ENCODE results near the gene ARHGAP24.

Gene ARHGAP24

GRCh38 chr4:85474818-85475630 lies at the start of gene ARHGAP24:
Gene ARHGAP24 (plus strand): TSS chr4:85475150.
- peak; percentile 93 for DNase-seq

DNA sequence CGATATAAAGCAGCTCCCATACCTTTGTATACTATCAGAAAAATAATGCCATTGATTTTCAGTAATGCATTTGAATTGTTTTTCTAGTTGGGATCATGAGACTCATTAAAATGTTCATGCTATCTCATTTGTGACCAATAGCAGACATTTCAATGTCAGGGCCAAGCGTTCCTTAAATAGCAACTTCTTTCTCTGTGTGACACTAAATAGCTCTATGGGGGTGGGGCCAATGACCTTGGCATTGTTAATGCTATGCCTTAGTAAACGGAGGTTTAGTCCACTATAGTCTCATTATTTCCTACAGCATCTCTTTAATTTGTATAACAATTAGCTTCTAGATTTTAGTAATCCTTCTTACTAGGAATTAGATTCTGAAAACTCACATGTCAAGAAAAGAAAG lies 48.6 kb upstream of the ARHGAP24 start:
- DNase-seq = no peak

GRCh38 chr4:85427123-85427522 lies 47.8 kb upstream of the ARHGAP24 start:
- no peak for DNase-seq

DNA sequence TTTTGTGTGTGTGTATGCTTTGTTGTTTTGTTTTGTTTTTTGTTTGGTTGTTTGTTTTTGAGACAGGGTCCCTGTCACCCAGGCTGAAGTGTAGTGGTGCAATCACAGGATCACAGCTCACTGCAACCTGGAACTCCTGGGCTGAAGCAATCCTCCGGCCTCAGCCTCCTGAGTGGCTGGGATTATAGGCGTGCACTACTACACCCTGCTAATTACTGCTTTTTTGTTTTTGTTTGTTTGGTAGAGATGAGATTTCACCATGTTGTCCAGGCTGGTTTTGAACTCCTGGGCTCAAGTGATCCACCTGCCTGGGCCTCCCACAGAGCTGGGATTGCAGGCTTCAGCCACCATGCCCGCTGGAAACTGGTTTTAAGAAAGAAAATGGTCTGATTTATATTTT lies 44.7 kb upstream of the ARHGAP24 start:
- no peak for DNase-seq

GRCh38 chr4:85430697-85431096 lies 44.3 kb upstream of the ARHGAP24 start:
- no peak for DNase-seq

DNA sequence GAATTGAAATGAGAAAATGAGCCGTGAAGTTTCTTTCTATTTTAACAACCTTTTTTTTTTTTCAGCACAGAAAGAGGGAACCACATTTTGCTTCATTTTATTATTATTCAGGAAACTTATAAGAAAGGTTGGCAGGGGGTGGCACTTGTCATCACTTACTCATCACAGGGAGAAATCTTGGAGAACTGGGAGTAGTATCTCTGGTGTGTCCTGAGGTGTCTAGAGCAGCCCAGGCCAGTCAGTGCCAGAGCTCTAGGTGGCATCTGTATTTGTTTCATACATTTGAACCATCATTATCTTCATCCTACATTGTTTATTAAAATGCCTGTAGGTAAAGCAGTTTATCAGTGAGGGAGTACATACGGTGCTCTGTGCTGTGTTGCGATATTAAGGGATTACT lies 43.8 kb upstream of the ARHGAP24 start:
- no peak for DNase-seq

GRCh38 chr4:85431881-85432485 lies 43.0 kb upstream of the ARHGAP24 start:
- DNase-seq = no peak

DNA sequence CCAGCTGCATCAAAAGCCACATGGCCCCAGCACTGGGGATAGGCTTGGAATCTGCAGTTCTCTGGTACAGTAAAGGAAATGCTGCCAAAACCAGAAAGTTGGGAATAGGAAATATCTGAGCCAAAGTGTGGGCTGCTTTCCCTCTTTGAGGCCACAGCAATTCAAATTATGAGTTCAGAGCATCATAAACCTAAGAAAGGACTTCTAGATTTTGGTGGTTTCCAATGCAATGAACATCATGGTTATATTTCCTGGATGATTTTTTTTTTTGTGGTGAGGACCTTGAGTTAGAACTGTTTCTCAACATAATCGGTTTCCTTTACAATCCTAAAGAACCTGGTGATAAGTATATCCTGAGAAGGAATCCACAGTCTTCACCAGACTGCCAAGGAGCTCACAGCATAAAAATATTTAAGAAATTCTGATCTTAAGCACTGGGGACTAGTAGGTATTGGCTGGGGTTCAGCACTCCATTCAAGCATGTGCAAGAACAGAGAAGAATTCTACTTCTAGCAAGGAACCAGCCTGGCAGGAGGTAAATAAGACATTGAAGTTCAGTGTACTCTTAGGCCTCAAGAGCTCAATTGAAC lies 29.8 kb upstream of the ARHGAP24 start:
- DNase-seq = peak; percentile 9

DNA sequence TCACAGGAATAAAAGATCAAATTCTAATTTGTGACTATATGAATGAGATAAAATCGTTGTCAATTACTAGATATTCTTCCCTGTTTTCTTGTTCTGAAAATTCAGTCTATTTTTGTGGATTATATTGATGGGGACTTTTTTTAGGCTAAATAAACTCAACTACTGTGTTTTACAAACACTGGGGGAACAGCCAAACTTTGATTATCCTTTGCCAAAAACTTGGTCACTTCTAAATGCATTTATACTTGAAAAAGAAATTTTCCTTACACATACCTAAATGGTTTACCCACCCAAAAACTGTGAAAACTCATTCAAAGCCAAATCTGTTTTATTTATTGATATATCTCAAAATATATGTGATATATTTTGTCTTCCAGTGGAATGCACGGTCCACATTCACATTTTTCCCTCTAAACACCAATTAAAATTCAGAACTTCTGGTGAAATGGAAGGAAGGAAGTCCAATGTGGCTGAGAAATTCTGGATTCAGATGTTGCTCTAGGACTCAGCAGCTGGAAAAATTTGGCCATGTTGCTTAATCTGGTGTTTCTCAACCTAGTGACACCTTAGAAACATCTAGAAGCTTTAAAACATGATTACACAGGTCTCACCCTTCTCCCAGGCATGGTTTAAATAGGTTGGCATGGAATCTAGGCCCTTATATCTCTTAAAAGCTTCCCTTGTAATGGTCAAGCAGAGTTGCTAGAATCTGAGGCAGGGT lies 28.6 kb upstream of the ARHGAP24 start:
- DNase-seq = no peak

GRCh38 chr4:85448906-85449890 lies 25.8 kb upstream of the ARHGAP24 start:
- DNase-seq = no peak

- DNase-seq = no peak
These were observed 22.8 kb upstream of the ARHGAP24 start for GRCh38 chr4:85452058-85452731.

DNA sequence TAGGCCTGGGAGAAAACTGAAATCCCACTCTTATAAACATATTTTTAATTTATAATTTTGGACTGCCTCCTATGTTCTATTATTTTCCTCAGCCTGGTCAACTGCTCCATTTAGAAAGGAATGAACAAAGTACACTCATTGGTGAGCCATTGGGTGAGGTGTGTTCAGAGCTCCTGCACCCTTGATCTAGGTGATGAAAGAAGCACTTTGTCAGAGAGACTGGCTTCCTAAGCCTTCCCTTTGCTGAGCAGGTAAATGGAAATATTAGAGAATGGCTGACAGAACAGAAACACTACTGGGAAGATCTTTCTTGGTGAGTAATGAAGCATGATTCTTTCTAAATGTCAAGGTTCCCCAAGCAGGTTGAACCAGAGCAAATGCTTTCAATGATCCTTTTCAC lies 19.0 kb upstream of the ARHGAP24 start:
- no peak for DNase-seq

GRCh38 chr4:85457752-85458467 lies 17.0 kb upstream of the ARHGAP24 start:
- DNase-seq = no peak

- DNase-seq = no peak
These were observed 15.2 kb upstream of the ARHGAP24 start for GRCh38 chr4:85459736-85460135.

DNA sequence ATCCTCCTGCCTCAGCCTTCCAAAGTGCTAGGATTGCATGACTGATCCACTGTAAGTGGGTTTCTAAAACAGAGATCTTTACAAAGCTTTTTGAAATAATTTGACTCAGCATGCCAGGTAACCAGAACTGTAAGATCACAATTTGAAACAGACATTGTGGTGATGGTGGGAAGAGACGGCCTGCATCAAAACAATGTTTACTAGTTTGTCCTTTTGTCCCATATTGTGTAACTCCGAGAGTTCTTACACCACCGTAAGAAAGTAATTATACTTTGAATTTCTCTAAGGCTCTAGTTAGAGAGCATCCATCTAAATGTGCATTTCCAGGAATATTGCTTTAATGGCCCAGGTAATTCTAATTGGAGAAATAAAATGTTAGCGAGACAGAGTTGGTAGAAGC lies 594 bp upstream of the ARHGAP24 start:
- no peak for DNase-seq

GRCh38 chr4:85475631-85476233 lies 782 bp downstream of the ARHGAP24 start:
- peak; percentile 35 for DNase-seq

GRCh38 chr4:85476381-85476780 lies 1.4 kb downstream of the ARHGAP24 start:
- no peak for DNase-seq

- no peak for DNase-seq
These were observed 2.6 kb downstream of the ARHGAP24 start for GRCh38 chr4:85477534-85477933.

GRCh38 chr4:85478576-85478975 lies 3.6 kb downstream of the ARHGAP24 start:
- DNase-seq = no peak

DNA sequence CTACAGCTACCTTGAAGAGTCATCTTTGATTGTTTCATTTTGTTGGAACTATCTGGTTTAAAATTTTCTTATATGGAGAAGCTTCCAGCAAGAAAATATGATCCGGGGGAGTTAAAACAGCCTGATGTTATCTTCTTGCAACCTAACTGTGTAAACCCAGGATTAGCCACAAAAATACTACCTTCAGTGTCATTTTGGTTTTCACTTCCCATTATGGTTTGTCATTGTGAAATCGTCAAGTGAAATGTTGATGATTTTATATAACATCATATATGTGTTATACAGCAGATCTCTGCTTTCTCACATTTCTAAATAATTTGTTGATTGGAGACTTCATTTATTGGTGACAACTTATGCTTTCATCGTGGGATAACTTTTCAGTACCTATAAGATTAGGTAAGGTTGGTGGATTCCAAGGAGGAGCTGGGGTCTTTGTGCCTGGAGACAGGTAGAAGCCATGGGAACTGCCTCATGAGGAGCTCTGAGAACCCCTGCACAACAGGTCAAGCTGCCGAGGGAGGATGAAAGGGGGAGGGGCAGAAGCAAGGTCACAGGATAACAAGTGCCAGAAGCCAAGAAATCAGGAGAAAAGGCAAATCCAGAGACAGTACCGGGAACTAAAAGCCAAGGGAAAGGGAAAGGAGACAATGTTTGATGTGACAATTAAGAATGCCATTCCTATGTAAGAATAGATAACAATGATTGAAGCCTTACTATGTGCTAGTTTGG lies 7.2 kb downstream of the ARHGAP24 start:
- DNase-seq = no peak

Data from DMS79 treated with DMSO at 0.1 percent for 48 hours (cell line).